Hematopoietic multipotent progenitor cell treated with erythropoietin and hydrocortisone succinate and interleukin-3 and kit ligand, for 4 days (in vitro differentiated cells): ENCODE results near the gene GPSM1.
"Not testable (repeated sequence)": the region's sequence is repeated elsewhere in the genome, so short reads cannot be mapped to it uniquely, and the experiment has no call there.

Experiments
- DNase-seq: peaks from one replicate; pipeline ENCODE4 v3.0.0-alpha.2; 2015

The GPSM1 gene

DNA sequence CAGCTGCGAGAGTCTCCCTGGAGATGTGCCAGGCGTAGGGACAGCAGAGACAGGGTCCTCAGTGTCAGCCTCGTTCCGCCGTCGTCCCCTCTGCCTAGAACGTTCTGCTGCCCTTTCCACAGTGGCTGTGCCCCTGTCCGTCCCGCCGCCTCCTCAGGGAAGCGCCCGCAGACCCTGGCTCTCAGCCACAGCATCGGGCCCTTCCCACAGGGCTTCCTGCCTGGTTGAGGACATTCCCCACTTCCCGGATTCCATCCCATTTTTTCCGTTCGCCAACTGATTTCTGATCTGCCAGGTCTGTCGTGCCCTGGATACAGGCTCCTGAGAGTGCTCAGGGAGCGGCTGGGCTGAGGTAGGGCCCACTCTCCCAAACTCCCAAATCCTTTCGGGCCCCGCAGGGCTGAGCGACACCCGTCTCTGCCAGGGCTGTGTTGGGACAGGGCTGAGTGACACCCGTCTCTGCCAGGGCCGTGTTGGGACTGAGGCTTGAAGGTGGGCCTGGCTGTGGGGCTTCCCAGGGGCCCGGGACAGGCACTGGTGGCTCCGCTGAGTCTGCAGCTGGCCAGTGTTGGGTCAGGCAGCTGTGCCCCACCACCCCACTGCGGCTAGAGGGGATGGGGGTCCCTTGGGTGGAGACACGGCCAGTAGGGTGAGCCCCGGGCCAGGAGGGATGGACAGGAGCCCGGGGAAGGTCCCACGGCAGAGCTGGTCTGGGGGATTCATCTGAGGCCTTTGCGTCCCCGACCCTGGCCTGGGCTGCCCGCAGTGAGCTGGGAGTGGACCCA lies 20.3 kb downstream of the GPSM1 start:
- DNase-seq: no peak

DNA sequence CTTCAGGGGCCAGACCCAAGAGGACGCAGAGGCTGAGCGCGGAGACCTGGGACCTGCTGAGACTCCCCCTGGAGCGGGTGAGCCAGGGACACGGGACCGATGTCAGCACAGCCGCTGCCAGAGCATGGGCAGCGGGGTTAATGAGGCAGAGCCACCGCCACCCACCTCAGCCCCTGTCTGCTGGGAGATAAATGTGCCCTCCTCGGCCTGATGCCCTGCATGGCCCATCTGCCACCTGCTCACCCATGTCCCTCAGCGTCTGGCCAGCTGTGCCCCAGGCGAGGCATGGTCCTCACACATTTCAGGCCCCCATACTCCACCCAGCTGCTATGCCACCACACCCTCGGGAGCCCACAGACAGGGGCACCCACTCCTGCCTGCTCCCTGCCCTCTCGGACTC lies 21.4 kb downstream of the GPSM1 start:
- no peak for DNase-seq

DNA sequence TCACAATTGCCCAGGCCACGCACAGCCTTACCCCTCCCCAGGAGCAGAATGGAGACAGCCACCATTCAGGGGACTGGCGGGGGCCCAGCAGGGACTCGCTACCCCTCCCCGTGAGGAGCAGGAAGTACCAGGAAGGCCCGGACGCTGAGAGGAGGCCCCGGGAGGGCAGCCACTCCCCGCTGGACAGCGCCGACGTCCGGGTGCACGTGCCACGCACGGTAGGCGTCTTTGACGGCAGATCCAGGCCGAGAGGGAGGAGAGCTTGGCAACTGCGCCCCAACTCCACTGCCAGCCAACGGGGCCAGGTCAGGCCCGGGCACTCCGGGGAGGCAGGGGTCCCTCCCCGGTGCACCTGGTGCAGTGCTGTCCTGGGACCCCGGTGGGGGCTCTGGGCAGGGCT lies 22.2 kb downstream of the GPSM1 start:
- no peak for DNase-seq

DNA sequence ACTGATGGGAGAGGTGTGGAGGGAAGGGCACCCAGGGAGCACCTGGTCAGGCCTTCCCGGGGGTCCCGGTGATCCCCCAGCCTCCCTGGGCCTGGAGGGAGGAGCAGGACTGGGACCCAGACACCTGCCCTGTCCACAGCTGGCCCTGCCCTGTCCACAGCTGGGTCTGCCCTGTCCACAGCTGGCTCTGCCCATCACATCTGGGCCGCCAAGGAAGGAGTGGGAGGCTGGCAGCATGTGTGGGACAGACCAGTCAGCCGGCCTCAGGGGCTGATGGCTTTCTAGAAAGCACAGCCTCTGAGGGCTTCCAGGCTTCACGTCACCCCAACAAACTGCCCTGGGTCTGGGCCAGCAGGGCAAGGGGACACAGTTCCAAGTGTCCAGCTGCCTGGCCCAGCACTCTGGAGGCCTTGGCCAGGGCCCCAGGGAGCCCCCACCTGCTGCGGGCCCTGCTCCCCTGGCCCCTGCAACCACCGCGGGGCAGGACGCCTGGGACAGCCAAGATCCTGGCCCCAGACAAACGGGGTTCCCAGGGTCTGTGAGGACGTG lies 24.0 kb downstream of the GPSM1 start:
- DNase-seq: no peak

DNA sequence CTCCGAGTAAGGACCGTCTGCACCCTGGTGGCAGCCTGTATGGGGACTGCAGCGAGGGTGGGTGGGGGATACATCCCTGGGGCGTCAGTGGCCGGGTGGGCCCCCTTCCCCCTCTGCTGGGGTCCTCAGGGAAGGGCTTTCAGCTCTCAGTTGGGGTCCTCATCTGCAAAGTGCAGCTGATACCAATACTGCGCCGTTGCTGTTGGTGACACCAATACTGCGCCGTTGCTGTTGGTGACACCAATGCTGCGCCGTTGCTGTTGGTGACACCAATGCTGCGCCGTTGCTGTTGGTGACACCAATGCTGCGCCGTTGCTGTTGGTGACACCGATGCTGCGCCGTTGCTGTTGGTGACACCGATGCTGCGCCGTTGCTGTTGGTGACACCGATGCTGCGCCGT lies 24.5 kb downstream of the GPSM1 start:
- not testable (repeated sequence) for DNase-seq

DNA sequence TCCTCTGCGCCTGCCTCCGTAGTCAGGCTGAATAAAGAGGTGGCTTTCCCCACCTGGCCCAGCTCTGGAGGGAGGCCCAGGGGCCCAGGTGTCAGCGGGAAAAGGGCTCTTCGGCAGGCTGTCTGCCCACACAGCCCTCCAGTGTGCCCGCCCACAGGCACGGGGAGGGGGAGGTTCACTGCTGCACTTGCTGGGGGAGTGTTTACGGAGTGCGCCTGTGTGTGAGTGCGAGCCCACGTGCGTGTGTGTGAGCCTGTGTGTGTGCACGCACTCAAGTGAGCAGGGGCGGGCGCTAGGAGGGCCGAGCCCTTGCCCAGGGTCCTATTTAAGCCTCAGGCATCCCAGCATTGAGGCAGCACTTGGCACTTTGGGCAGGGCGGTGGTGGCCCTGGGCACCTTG lies 25.3 kb downstream of the GPSM1 start:
- DNase-seq: no peak

DNA sequence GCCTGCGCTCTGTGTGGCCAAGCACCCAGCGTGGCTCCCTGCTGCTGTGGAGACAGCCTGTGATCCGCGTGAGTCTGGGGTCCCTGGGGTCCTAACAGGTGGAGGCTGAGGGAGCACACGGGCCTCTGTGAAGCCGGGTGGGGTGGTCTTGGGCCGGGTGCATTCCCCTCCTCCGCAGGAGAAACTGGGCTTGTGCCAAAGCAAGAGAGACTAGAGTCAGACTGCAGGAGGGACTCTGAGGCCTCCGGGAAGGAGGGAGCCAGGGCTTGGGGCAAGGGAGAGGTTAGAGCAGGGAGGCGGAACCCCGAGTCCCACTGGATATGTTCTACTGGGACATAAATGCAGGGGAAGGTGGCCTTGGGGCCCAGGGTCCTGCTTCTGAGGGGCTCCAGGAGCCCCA lies 25.7 kb downstream of the GPSM1 start:
- DNase-seq: no peak

DNA sequence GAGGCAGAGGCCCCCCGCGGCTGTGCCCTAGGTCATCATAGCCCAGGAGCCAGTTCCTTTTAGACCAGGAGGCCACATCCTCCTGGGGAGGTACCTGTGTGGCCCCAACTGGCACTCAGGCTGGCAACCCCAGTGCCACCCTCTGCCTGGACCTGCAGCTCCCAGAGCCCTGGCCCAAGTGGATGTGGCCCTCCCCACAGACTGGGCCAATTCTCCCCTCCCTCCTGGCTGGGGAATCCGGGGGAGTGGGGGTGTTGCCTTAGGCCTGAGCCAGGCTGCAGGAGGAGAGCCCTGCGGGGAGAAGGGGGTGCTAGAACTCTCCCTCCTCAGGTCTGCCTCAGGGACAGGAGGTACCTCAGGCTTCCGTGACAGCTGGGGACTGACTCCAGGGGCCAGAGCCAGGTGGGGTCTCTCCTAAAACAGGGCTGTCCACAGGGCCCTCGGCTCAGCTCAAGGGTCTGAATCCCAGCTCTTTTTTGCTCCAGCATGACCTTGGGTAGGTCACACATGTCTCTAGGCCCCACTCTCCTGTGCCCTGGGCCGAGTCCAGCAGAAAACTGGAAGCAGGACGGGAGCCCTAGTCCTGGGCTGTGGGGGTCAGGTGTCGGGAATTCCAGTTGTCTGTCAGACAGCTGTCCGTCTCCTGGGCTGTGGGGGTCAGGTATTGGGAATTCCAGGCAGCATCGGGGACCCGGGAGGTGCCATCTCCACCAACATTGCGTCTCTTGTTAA lies 26.6 kb downstream of the GPSM1 start:
- DNase-seq: no peak

DNA sequence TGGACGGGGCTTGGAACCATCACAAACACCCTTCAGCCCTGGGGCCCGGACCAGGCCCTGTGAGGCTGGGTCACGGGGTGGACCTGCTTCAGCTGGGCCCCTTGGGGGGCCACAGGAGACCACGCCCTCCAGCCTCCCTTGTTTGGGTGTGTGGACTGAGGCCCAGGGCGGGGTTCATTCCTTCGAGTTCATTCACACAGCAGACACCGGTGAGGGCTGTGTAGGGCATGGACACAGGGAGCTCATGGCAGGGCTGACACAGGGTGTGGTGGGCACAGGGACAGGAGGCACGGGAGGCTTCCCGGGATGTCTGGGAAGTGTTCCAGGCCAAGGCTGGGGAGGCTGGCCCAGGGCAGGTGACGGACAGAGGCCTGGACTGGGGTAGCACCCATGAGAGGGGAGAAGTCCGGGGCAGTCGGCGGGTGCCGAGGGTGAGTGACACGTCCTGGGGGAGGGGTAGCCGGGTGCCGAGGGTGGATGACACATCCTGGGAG lies 27.3 kb downstream of the GPSM1 start:
- DNase-seq: peak; percentile 28

DNA sequence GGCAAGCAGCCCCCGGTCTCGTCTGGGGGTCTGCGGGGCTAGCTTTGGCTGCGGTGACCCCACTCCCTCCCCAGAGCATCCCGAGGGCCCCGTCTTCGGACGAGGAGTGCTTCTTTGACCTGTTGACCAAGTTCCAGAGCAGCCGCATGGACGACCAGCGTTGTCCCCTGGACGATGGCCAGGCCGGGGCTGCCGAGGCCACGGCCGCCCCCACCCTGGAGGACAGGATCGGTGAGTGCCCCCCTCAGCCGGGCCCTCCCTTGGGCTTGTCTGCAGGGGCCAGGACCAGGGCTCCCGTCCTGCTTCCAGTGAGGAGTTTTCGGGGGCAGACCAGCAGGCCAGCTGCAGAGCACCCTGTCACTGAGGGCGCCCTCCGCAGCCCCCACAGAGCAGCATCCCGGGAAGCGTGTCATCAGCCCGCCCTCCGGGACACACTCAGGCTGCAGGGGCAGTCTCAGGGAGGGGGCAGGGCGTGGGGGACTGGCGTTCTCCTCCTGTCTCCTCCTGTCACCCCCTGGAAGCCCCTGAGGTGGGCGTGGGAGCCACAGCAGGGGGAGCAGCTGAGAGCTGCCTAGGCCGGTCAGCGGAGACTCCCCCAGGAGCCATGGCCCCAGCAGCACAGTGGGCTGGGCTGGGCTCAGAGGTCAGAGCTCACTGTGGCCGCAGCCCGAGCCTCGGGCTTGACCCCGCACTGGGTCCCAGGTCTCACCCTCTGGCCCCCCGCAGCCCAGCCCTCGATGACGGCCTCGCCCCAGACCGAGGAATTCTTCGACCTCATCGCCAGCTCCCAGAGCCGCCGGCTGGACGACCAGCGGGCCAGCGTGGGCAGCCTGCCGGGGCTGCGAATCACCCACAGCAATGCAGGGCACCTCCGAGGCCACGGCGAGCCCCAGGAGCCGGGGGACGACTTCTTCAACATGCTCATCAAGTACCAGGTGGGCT lies 28.5 kb downstream of the GPSM1 start:
- no peak for DNase-seq

DNA sequence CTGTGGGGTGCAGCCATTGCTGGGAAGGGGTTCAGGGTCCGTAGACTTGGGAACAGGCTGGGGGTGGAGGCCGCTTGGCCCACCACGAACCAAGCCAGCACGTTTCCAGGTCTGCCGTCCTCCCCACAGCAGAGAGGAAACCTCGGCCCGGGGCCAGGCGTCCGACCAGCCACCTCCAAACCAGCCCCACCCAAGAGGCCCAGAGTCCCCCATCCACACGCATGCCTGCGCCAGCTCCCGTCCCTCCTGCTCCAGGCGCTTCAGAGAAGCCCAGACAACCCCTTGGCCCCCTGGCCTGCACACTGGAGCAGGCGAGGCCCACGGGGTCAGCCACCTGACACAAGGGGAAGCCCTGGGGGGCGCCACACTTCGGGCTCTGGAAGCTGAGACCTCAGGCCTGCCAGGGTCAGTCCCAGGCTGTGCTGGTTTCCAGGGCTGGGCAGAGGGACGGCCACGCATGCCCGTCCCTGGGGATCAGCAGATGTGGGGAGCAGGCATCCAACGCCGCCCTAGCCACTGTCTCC lies 29.9 kb downstream of the GPSM1 start:
- no peak for DNase-seq

DNA sequence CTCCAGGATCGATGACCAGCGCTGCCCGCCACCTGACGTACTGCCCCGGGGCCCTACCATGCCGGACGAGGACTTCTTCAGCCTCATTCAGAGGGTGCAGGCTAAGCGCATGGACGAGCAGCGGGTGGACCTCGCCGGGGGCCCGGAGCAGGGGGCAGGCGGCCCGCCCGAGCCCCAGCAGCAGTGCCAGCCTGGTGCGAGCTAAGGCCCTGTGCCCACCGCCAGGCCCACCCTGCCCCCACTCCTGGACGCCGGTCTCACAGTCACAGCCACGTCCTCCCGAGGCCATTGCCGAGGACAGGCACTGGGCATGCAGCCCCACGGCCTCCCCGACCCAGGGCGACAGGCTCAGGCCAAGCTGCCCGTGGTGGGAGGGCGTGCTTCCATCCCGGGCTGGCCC lies 30.7 kb downstream of the GPSM1 start:
- DNase-seq: no peak

DNA sequence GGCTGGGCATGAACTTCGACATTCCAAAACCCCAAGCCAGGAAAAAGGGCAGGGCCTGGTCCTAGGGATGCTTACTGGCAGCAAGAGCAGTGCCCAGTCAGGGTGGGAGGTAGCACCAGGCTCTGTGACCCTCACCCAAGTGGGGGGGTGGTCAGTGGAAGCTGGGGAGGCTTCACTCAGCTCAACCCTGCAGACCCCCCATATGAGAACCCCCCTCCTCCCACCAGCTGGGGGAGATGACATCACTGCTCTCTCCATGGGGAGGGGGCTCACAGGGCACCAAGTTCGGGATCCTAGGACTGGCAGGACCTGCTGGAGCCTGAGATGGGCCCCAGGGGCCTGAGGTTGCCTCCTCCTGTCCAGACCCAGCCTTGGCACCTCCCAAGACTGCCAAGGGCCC lies 31.5 kb downstream of the GPSM1 start:
- no peak for DNase-seq

DNA sequence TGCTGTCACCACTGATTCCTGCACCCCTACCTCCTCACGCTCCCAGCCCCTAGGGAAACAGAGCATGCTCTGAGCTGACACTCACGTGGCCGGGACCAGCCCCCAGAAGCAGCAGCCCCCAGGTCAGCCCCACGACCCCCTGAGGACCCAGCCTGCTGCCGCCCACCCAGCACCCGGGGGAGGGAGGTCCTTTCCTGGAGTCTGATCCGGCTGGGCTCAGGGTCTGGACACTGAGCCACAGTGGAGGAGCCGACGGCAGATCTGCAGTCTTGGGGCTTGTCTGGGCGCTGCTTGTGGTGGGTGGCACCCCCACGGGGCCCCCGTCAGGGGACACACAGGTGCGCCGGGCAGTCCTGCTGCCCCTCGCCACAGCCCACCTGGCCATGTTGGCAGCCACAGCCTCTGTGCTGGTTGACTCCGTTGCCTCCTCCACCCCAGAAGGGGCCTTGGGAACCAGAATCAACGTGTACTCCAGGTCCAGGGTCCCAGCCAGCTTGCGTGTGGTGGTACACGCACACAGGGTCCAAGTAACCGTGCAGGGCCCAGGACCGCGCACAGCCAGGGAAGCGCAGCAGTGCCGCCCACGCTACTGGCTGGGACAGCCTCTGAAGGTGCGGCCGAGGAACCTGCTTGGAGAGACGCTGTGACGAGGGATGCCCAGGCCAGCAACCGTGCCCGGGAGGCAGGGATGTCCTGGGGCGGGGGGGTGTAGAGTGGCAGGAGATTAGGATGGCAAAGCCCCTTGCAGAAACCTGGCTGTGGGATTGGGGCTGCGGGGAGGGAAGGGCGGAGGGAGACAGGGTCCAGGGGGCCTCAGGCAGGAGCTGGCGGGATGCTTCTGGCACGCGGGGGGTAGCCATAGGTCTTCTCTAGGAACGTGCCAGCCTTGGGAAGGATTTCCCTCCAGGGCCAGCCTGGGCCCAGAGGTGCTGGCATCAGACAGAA lies 32.7 kb downstream of the GPSM1 start:
- no peak for DNase-seq

DNA sequence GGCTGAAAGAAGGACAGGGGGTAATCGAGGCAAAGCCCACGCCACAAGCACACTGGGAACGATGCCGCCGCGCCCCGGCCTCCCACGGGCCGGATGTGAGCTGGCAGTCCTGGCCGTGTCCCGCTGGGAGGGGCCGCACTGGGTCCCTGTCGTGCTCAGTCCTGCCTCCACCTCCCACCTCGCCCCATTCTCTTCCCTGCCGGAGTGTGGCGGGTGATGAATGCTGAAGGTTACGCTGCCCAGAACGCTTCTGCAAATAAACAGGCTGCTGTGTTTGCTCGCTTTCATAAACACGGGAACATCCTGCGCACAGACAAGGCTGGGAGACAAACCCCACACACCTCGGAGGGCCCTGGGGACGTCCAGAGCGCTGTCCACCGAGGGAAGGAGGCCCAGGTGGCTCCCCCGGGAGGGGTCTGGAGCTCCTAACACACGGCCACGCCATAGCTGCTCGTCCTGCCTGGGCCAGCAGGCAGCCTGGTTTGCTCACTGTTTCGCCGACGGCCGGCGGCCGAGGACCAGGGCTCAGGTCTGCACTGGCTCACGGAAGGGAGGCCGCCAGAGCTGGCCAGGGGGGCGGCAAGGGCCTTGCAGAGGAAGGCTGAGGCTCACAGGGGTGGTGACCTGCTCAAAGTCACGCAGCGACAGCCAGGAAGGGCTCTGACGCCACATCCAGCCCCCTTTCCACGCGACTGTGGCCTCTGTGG lies 33.9 kb downstream of the GPSM1 start:
- no peak for DNase-seq

DNA sequence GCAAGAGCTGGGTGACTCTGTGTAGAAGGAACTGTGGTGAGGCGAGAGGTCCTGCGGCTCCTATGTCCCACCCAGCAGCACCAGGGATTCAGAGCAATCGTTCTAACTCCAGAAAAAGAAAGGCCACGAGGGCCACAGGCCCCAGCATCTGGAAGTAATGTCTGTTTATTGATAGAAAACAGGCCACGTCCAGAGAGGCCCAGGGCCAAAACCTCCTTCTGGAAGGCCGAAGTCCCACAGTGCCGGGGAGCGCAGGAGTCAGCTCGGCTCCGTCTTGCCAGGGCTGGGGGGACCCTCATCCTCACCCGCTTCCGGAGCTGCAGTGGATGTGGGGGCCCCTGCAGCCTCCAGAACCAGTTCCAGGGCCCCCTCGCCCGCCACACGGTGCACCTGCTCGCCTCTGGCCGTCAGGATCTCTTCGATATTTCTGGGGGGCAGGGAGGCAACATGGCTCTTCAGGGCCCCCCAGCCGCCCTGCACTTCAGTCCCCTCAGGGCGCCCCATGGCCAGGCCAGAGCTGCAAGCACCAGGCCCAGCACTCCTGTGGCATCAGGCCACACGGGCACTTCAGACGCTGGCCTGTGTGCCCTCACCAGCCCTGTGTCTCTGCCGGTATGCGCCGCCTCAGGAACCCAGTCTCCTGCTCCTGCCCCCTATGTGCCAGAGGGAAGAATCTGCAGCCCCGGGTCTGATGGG lies 34.6 kb downstream of the GPSM1 start:
- no peak for DNase-seq

DNA sequence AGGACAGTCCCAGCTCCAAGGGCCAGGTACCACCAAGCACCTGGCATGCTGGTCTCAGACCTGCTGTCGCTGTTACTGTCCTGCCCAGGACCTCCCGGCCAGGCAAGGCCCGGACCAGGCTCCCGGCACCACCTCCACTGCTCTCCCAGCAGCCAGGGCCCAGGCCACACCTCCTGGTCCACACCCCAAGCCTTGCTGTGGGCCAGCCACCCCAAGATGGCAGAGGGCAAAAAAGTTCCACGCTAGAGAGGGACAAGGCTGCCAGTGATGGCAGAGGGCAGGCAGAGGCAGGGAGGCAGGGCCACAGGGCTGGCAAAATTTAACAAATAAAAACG lies 35.1 kb downstream of the GPSM1 start:
- DNase-seq: no peak

DNA sequence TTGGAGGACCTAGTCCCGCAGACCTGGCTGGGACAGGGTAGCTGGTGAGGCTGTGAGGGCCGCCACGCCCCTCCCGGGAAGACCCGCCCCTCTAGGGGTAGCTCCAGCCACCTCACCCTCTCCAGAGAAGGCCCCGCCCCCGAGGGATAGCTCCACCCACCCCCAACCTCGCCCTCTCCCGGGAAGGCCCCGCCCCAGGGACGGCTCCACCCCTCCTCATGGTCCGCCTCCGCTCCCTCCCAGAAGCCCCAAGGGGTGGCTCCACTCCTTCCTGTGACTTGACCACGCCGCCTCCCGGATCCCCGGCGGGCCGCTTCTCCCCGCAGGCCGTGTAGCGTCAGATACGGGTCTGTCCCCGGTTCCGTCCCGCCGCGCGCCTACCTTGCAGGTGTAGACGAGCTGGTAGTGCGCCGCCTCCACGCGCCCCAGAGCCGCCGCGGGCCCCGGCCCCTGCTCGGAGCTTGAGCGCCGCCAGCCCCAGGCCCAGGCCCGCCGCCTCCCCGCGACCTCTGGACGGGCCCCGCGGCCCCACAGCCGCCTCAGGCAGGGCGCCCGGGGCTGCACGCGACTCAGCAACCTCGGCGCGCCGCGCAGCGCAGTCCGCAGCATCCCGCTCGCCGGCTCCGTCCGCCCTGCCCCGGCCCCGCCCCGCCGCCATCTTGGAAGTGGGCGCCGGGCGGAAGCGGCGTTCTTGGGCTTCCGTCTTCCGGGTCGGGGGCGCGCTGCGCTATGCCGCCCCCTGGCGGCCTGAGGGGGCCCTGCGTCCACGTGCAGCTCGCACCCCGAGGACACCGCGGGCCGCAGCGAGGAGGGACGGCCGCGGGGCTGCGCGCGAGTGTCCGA lies 36.0 kb downstream of the GPSM1 start, which contains the start of gene DNLZ:
Gene DNLZ (minus strand): TSS at position 639 of the 843 bp plus-strand sequence. CDS start 30 bp downstream, at position 609.
- DNase-seq: peak; percentile 98
